GM12878 (cell line): ENCODE measurements around the gene PDE8B. TPM values are rescaled to one million over a fixed set of nuclear protein-coding genes. Genes with fewer than 3 reads are reported as not detected.

Experiments used
- ATAC-seq: fragments of 200-7000 bp; cut with Tn5 transposase; 3 replicates; pipeline ENCODE4 v1.9.1; 2020; ENCODE audit warnings: mild to moderate bottlenecking, moderate library complexity
- BruUV-seq: library from RNA; stranded (reverse); fragments of 400-500 nt; replicated peaks from 2 replicates; lab custom pipeline; 2021; lab: Mats Ljungman, UMichigan
- CTCF ChIA-PET: fragments of 300-600 bp; sonication (Branson Sonifier 250); formaldehyde crosslinking; extraction: SDS; loops from one replicate; lab custom pipeline; 2021; ENCODE audit warnings: inconsistent platforms; lab: Yijun Ruan, JAX
- POLR2A ChIA-PET: fragments of 350-600 bp; formaldehyde crosslinking; extraction: SDS; loops from one replicate; lab custom pipeline; 2021; ENCODE audit warnings: inconsistent platforms; lab: Charles Lee
- RAD21 ChIA-PET: fragments of 300-600 bp; sonication (Branson Sonifier 250); formaldehyde crosslinking; loops from one replicate; lab custom pipeline; 2023; ENCODE audit warnings: antibody characterized with exemption; ENCODE audit not compliant: unreplicated experiment; lab: Charles Lee
- SMC1A ChIA-PET: fragments of 300-600 bp; sonication (Branson Sonifier 250); formaldehyde crosslinking; loops from one replicate; lab custom pipeline; 2023; ENCODE audit not compliant: unreplicated experiment, uncharacterized antibody; lab: Charles Lee
- DNase-seq: peaks from one replicate; pipeline ENCODE4 v3.0.0-alpha.2; 2011; ENCODE audit warnings: low read depth, low spot score
- FAIRE-seq: peaks from 3 replicates; lab custom pipeline; 2011; peaks lifted over from hg19 to GRCh38; lab: Jason Lieb, UNC
- H2AFZ ChIP-seq: 2 replicates; pipeline ENCODE4 v1.6.0; 2011; ENCODE audit warnings: low read depth, low read length, control low read depth; ENCODE audit not compliant: control insufficient read depth
- H3K27ac ChIP-seq: 2 replicates; pipeline ENCODE4 v1.5.1; 2011; ENCODE audit warnings: control low read depth; ENCODE audit not compliant: control insufficient read depth, insufficient read depth
- H3K27me3 ChIP-seq, 2 experiments: replicated peaks in 1 of 2; 2 replicates each; pipeline versions ENCODE4 v1.6.0 to v1.6.1; 2011; ENCODE audit warnings: low read length in 1 of 2; ENCODE audit not compliant: control insufficient read depth in 2 of 2, insufficient read depth in 2 of 2
- H3K36me3 ChIP-seq, 2 experiments: 2 replicates each; pipeline ENCODE4 v1.5.1; 2011; ENCODE audit warnings: low read length in 1 of 2; ENCODE audit not compliant: control insufficient read depth in 2 of 2, insufficient read depth in 2 of 2
- H3K4me1 ChIP-seq: 2 replicates; pipeline ENCODE4 v1.6.1; 2011; ENCODE audit warnings: mild to moderate bottlenecking, low read length, moderate library complexity, mixed read lengths; ENCODE audit not compliant: control insufficient read depth, insufficient read depth
- H3K4me2 ChIP-seq: 2 replicates; pipeline ENCODE4 v1.6.0; 2011; ENCODE audit warnings: control low read depth; ENCODE audit not compliant: control insufficient read depth, insufficient read depth
- H3K4me3 ChIP-seq: fragments of 200-600 bp; sonication (generic); 2 replicates; pipeline ENCODE4 v1.5.1; 2016
- H3K79me2 ChIP-seq: 2 replicates; pipeline ENCODE4 v1.6.0; 2011; ENCODE audit warnings: low read length; ENCODE audit not compliant: control insufficient read depth, insufficient read depth
- H3K9ac ChIP-seq: 2 replicates; pipeline ENCODE4 v1.8.0; 2011; ENCODE audit warnings: low read length, control low read depth, mixed read lengths; ENCODE audit not compliant: control insufficient read depth, insufficient read depth
- H3K9me3 ChIP-seq: replicated peaks from 3 replicates; pipeline ENCODE4 v1.5.1; 2011; ENCODE audit warnings: mild to moderate bottlenecking, low read length; ENCODE audit not compliant: control insufficient read depth, insufficient read depth
- H4K20me1 ChIP-seq: 2 replicates; pipeline ENCODE4 v1.6.0; 2011; ENCODE audit not compliant: control insufficient read depth, insufficient read depth
- CBX5 ChIP-seq: sonication (generic); IDR thresholded peaks from 2 replicates; pipeline ENCODE4 v1.6.1; 2016; ENCODE audit warnings: low read depth, moderate library complexity, mild to moderate bottlenecking, inconsistent platforms
- CEBPB ChIP-seq, 2 experiments: fragments of 150-350 bp in 1 of 2; IDR thresholded peaks; 2 replicates each; pipeline ENCODE4 v1.6.1; 2012 to 2014; ENCODE audit warnings: low read depth in 2 of 2, low read length in 2 of 2, borderline replicate concordance in 1 of 2, inconsistent platforms in 1 of 2
- CREB1 ChIP-seq: IDR thresholded peaks from 2 replicates; pipeline ENCODE4 v1.6.1; 2012; ENCODE audit warnings: low read depth, mild to moderate bottlenecking, inconsistent platforms
- ESRRA ChIP-seq: IDR thresholded peaks from 2 replicates; pipeline ENCODE4 v1.6.1; 2012; ENCODE audit warnings: mild to moderate bottlenecking, low read length, improper control_type of control experiment
- EZH2 ChIP-seq: IDR thresholded peaks from 2 replicates; pipeline ENCODE4 v1.6.1; 2012; ENCODE audit warnings: low read depth, mild to moderate bottlenecking, control low read depth, inconsistent platforms, low read length, borderline replicate concordance; ENCODE audit not compliant: control insufficient read depth
- FOS ChIP-seq: IDR thresholded peaks from 3 replicates; pipeline ENCODE4 v1.6.1; 2011; ENCODE audit warnings: borderline replicate concordance; ENCODE audit not compliant: insufficient read length; ENCODE audit errors: extremely low read depth
- NFIC ChIP-seq: IDR thresholded peaks from 2 replicates; pipeline ENCODE4 v1.6.1; 2012; ENCODE audit warnings: low read depth, mild to moderate bottlenecking, inconsistent platforms, low read length, moderate library complexity
- NFXL1 ChIP-seq: fragments of 450-650 bp; IDR thresholded peaks from 2 replicates; pipeline ENCODE4 v1.6.1; 2017; ENCODE audit warnings: antibody characterized with exemption, mild to moderate bottlenecking, borderline replicate concordance
- RBBP5 ChIP-seq: fragments of 200-600 bp; sonication (generic); conservative IDR thresholded peaks from 2 replicates; pipeline ENCODE4 v1.6.1; 2016
- SMAD1 ChIP-seq: fragments of 450-650 bp; IDR thresholded peaks from 2 replicates; pipeline ENCODE4 v1.6.1; 2018; ENCODE audit warnings: mild to moderate bottlenecking, low read depth; ENCODE audit not compliant: partially characterized antibody
- SPI1 ChIP-seq: IDR thresholded peaks from 2 replicates; pipeline ENCODE4 v1.6.1; 2011; ENCODE audit warnings: low read depth, mild to moderate bottlenecking, low read length, moderate library complexity, borderline replicate concordance; ENCODE audit not compliant: insufficient read depth
- SREBF2 ChIP-seq: IDR thresholded peaks from 2 replicates; pipeline ENCODE4 v1.6.1; 2012; ENCODE audit warnings: mild to moderate bottlenecking, low read length
- SUPT20H ChIP-seq: IDR thresholded peaks from 2 replicates; pipeline ENCODE4 v1.6.1; 2011; ENCODE audit warnings: low read depth, mild to moderate bottlenecking, low read length, moderate library complexity, borderline replicate concordance; ENCODE audit not compliant: control insufficient read depth
- USF2 ChIP-seq: IDR thresholded peaks from 2 replicates; pipeline ENCODE4 v1.6.1; 2011; ENCODE audit warnings: low read depth, low read length, improper control_type of control experiment, borderline replicate concordance
- ZNF207 ChIP-seq: fragments of 450-650 bp; IDR thresholded peaks from 2 replicates; pipeline ENCODE4 v1.6.1; 2014; ENCODE audit warnings: antibody characterized with exemption, mild to moderate bottlenecking, borderline replicate concordance
- ZNF384 ChIP-seq: IDR thresholded peaks from 2 replicates; pipeline ENCODE4 v1.6.1; 2012; ENCODE audit warnings: low read depth, mild to moderate bottlenecking, low read length, improper control_type of control experiment, borderline replicate concordance
- WGBS: methylation state at CpG from one replicate; pipeline ENCODE4 v1.1.6; 2016; ENCODE audit warnings: low lambda C conversion rate; ENCODE audit not compliant: insufficient replicate concordance, insufficient coverage; ENCODE audit errors: missing lambda C conversion rate; 5-methylcytosine and 5-hydroxymethylcytosine counted together
- in situ Hi-C: fragments of 300-500 bp; cut with MboI; formaldehyde crosslinking; loops from 9 replicates; pipeline ENCODE4 v1.14.3; 2018; ENCODE audit warnings: mixed read lengths
- intact Hi-C: fragments of 100-400 bp; cut with micrococcal nuclease; formaldehyde crosslinking; loops from one replicate; pipeline ENCODE4 v1.14.2; 2022; ENCODE audit not compliant: unreplicated experiment
- polyA plus RNA-seq, 11 experiments: library from polyadenylated mRNA; depleted of rRNA in 4 of 11; unstranded in 6 of 11; stranded (reverse) in 5 of 11; fragments of >200 nt; fragmentation: Nextera tagmentation in 4 of 11; fragmentation: Illumina TruSeq in 1 of 11; extraction: Ambion mirVana in 4 of 11; extraction: Trizol in 1 of 11; gene quantifications; 1 replicate in 1 of 11; 2 replicates in 10 of 11; pipeline versions ENCODE4 v1.2.1 to v1.2.3, GENCODE V29; 2011 to 2016; ENCODE audit warnings: inconsistent platforms in 2 of 11, missing spikeins in 2 of 11, low read depth in 1 of 11
- total RNA-seq, 4 experiments: library from RNA; depleted of rRNA in 3 of 4; stranded (reverse); fragments of >200 nt in 3 of 4; fragmentation: Illumina TruSeq in 1 of 4; extraction: Trizol in 1 of 4; gene quantifications; 2 replicates each; pipeline versions ENCODE4 v1.2.1 to v1.2.3, GENCODE V29; 2013 to 2021

Gene PDE8B
- total and polyA plus RNA-seq, 10 of the 15 experiments (the other 5 are each of a cell fraction or from before 2014, with no cell fraction given) = 0.03 to 0.44 (median 0.20) TPM; not detected in 3

GRCh38 chr5:77449277-77449676, 238.8 kb downstream of the PDE8B start:
- intact Hi-C loops = no loop called here
- H3K9ac ChIP-seq = no peak overlapping the region
- no peaks in the 10 kb centered on the region; the same call in 2 of the 3 replicates for H3K9me3 ChIP-seq
- no peak for FAIRE-seq
- no peak overlapping the region for H3K4me3 ChIP-seq
- ATAC-seq = no peak
- in situ Hi-C loops = no loop called here
- H3K79me2 ChIP-seq = no peaks in the 10 kb centered on the region
- no peak overlapping the region for H3K4me2 ChIP-seq
- H3K27me3 ChIP-seq = no peaks in the 10 kb centered on the region
- 84% methylated on average over 1 of the region's 1 CpG for WGBS
- no peak overlapping the region for H3K27ac ChIP-seq
- BruUV-seq = no TSS peak
- peaks cover 3 to 16% of the 10 kb centered on the region in 2 experiments; a peak in 3 of 4 replicates for H3K36me3 ChIP-seq
- RAD21 ChIA-PET = interaction anchor here (1.0 to 1.4 kb wide), 3 partner anchors 12 to 191 kb away, joined by 3 to 6 read pairs (median 3); no protein-coding TSS in a partner anchor
- H2AFZ ChIP-seq = no peak overlapping the region
- DNase-seq = no peak
- POLR2A ChIA-PET = no interaction called here
- TF ChIP-seq SPI1 (peak; percentile 41; the same call in 1 of the 2 replicates), SMAD1 (no peak)
- no peaks in the 10 kb centered on the region for H4K20me1 ChIP-seq
- CTCF ChIA-PET = interaction anchor here (1.0 to 1.2 kb wide), 3 partner anchors 14 to 97 kb away, joined by 3 to 4 read pairs (median 3); no protein-coding TSS in a partner anchor
- H3K4me1 ChIP-seq = no peaks in the 10 kb centered on the region
- SMC1A ChIA-PET = interaction anchor here (1.2 kb wide), 1 partner anchor 11 kb away, joined by 9 read pairs; no protein-coding TSS in a partner anchor

DNA sequence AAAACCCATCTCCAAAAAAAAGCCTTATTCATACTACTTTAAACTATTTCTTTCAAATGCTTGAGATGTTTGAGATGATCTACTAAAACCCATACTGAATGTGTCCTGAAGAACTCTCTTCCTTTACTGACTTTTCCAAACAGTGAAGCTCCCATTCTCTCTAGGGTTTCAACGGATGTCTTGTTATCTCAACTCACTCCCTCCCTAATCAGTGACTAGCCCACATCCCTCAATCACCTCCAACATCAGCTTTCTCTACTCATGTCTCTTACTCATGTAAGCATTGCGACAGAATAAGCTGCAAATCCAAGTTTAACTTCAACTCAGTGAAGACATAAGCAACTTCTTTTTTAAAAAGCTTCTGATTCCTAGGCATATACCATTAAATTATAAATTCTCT, 239.5 kb downstream of the PDE8B start:
- CTCF ChIA-PET = interaction anchor here (1.0 to 1.2 kb wide), 2 partner anchors 15 to 36 kb away, joined by 3 read pairs; no protein-coding TSS in a partner anchor
- intact Hi-C loops = no loop called here
- H3K4me3 ChIP-seq = no peak overlapping the region
- no peaks in the 10 kb centered on the region for H3K27me3 ChIP-seq
- SMC1A ChIA-PET = interaction anchor here (0.6 to 1.2 kb wide), 2 partner anchors 10 to 41 kb away, joined by 3 to 9 read pairs; no protein-coding TSS in a partner anchor
- H3K4me2 ChIP-seq = no peak overlapping the region
- no peak for ATAC-seq
- WGBS = 87% methylated on average over 2 of the region's 2 CpGs
- H3K4me1 ChIP-seq = no peaks in the 10 kb centered on the region
- no peaks in the 10 kb centered on the region; the same call in 2 of the 3 replicates for H3K9me3 ChIP-seq
- H3K9ac ChIP-seq = no peak overlapping the region
- in situ Hi-C loops = no loop called here
- RAD21 ChIA-PET = interaction anchor here (1.0 to 1.4 kb wide), 3 partner anchors 13 to 191 kb away, joined by 3 to 6 read pairs (median 3); no protein-coding TSS in a partner anchor
- H3K27ac ChIP-seq = no peak overlapping the region
- no peaks in the 10 kb centered on the region for H3K79me2 ChIP-seq
- no TSS peak for BruUV-seq
- H4K20me1 ChIP-seq = no peaks in the 10 kb centered on the region
- POLR2A ChIA-PET = no interaction called here
- H3K36me3 ChIP-seq = peaks cover 3 to 16% of the 10 kb centered on the region in 2 experiments; a peak in 3 of 4 replicates
- no peak for DNase-seq
- no peak for FAIRE-seq
- H2AFZ ChIP-seq = no peak overlapping the region
- no peak for TF ChIP-seq SUPT20H
- TF ChIP-seq ESRRA = no peak
- TF ChIP-seq ZNF384 = no peak
- TF ChIP-seq SREBF2 = no peak
- no peak for TF ChIP-seq USF2
- TF ChIP-seq EZH2 = no peak
- no peak for TF ChIP-seq FOS
- TF ChIP-seq ZNF207 = no peak
- TF ChIP-seq NFXL1 = no peak
- TF ChIP-seq RBBP5 = no peak
- TF ChIP-seq CREB1 = no peak
- TF ChIP-seq CBX5 = no peak
- TF ChIP-seq NFIC = no peak
- TF ChIP-seq CEBPB (IDR thresholded peaks at IDR 0.05; ENCODE audit: borderline replicate concordance in 1 of 2, low read depth in 2 of 2, low read length in 2 of 2) = no peak
